GM12864 (cell line): Measurements from ENCODE around the gene FGF1.

Experiments used
- DNase-seq: peaks from one replicate; pipeline ENCODE4 v3.0.0-alpha.2; 2011; ENCODE audit warnings: low read depth
- H3K4me3 ChIP-seq: 2 replicates; pipeline ENCODE4 v1.5.1; 2011; ENCODE audit warnings: mild to moderate bottlenecking, low read depth, low read length, control low read depth
- TF ChIP-seq, protein P1 (sequence below): IDR thresholded peaks from 2 replicates; pipeline ENCODE4 v1.5.1; 2011; ENCODE audit warnings: low read depth, mild to moderate bottlenecking, moderate library complexity, low read length, control low read depth, inconsistent platforms; ENCODE audit errors: missing control alignments

The FGF1 gene

DNA sequence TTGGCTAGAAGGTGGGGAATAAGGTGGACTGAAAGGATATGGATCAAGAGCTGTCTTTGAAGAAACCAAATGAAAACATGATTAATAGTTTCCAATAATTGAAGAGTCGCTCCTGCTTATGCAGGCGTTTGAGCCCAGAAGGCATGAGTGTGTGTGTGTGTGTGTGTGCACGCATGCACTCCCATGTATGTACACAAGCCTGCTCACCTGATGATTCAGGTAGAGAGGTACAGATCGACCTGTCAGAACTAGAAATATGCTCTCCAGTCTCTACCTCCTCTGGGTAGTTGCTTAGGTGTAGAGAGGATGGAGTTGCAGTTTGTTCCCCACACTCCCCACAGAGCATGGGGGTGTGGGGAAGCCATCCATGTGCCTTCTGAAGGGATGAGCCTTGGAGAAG lies 1.1 kb upstream of the FGF1 start:
- DNase-seq, result no peak
- TF ChIP-seq, protein P1, sequence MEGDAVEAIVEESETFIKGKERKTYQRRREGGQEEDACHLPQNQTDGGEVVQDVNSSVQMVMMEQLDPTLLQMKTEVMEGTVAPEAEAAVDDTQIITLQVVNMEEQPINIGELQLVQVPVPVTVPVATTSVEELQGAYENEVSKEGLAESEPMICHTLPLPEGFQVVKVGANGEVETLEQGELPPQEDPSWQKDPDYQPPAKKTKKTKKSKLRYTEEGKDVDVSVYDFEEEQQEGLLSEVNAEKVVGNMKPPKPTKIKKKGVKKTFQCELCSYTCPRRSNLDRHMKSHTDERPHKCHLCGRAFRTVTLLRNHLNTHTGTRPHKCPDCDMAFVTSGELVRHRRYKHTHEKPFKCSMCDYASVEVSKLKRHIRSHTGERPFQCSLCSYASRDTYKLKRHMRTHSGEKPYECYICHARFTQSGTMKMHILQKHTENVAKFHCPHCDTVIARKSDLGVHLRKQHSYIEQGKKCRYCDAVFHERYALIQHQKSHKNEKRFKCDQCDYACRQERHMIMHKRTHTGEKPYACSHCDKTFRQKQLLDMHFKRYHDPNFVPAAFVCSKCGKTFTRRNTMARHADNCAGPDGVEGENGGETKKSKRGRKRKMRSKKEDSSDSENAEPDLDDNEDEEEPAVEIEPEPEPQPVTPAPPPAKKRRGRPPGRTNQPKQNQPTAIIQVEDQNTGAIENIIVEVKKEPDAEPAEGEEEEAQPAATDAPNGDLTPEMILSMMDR, result no peak
- no peak overlapping the region for H3K4me3 ChIP-seq

DNA sequence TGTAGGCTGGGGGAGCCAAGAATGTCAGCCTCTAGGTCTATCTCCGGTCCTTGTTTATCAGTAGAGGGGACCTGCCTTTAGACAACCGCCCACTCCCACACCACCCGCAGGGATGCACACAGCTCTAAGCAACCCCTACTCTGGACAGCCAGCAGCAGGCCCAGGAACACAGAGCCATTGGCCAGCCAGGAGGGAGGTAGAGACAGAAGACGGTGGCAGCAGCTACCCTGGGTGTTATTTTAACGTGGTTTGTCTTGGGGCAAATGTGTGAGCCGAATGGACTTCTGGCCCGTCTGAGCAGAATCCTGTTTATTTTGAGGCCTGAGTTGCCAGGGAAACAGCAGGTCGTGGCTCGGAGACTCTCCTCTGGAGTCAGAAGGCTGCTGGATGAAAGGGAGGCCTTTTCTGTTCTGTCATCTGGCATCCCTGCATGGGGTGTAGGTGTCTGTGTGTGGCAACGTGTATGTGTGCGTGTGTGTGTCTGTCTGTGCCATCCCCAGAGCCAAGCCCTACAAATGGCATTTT lies 382 bp upstream of the FGF1 start:
- no peak for DNase-seq
- H3K4me3 ChIP-seq, result no peak overlapping the region
- TF ChIP-seq, protein P1, result no peak

DNA sequence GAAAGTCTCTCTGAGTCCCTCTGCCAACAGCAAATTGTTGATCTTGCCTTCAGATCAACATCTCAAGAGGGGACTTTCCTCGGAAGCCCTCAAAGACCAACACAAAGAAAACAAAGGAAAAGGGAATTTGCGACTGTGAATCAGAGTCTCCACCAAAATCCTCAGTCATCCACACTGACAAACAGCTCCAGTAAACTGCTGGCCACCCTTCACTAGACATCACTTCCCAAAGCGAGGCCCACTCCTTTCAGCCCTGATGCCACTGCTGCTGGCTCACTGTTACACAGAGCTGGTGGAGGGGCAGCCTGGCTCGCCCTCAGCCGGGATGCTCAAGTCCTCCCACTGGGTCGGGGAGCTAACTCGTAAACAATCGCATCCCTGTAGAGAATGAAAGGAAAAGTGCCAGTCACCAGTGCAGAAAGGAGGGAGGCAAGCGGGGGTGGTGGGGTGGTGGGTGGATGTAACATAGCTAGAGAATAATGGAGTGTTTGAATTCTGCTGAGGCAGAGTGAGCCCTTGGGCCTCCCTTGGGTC lies 1.3 kb downstream of the FGF1 start:
- H3K4me3 ChIP-seq, result no peak overlapping the region
- TF ChIP-seq, protein P1, result no peak
- DNase-seq, result no peak

DNA sequence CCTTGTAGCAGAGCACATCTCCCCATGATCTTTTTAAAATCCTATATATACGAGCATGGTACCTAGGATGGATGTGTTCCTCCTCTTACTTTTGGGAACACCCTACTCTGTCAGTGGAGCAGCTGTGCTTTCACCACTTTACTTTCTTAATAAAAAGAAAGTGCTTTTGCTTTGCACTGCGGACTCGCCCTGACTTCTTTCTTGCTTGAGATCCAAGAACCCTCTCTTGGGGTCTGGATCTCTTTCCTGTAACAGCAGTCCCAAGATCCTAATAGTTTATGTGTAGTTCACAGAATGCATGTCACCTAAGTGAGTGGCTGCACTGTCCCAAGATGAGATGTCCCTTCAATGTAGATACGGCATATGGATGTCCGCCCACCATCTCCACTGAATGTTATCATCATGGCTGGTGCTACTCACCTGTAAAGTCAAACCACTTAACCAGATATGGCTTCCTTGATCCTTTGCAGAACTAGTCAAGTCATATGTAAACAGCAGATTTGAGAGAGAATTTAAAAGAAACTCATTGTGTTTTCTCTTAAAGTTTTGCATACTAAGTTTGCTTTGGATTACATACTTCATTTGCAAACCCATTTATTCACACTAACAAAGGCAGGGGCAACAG lies 1.9 kb downstream of the FGF1 start:
- no peak for DNase-seq
- TF ChIP-seq, protein P1, result no peak
- H3K4me3 ChIP-seq, result no peak overlapping the region

DNA sequence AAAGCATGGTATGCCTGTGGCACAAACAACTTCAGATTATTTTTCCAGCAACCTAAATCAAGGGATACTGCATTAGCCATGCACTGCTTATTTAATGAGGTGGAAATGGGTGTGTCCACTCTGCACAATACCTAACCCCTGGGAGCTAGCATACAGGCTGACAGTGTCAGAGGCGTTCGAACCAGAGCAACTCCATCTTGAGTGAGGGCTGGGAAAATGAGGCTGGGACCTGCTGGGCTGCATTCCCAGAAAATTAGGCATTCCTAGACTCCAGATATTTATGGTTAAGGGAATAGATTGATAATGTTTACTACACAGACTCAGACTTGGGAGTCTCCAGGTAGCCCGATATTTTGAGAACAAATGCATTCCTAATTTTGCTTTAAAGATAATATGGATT lies 2.8 kb downstream of the FGF1 start:
- no peak for DNase-seq
- TF ChIP-seq, protein P1, result no peak
- no peak overlapping the region for H3K4me3 ChIP-seq

DNA sequence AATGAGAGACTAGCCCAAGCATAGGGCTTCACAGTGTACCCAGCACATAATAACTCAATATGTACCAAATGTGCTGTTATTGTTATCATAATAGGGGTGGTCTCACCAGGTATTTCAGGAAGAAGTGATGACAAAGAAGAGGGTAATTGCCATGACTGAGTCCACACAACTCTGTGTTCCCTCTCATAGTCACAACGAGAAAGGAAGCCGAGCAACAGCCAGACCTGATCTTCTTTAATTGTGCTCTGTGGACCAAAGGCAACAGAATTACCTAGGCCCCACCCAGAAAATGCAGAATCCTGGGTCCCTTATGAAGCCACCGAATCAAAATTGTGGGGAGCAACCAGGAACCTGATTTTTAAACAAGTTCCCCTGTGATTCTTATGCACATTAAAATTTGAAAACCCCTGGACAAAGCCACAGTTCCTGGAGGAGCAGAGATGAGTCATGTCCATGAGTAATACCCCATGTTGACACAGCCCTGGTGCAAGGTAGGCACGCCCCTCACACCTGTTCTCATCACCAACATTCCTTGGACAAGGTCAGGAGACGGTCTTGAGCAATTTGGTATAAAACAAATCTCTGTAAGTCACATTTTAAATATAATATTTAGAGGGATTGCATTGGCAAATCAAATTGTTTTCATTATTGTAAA lies 5.2 kb downstream of the FGF1 start:
- no peak overlapping the region for H3K4me3 ChIP-seq
- TF ChIP-seq, protein P1, result no peak
- DNase-seq, result no peak
